ENCODE data around the gene TRPV2.
"Not testable (repeated sequence)": the region's sequence is repeated elsewhere in the genome, so short reads cannot be mapped to it uniquely, and the experiment has no call there.

The TRPV2 gene

GRCh38 chr17:16415031-16415924, at the start of gene TRPV2:
Gene TRPV2 (plus strand): TSS chr17:16415571. CDS start chr17:16417669, 2,098 bp downstream.
- DNase-seq = no peak

GRCh38 chr17:16371742-16372141, 43.6 kb upstream of the TRPV2 start:
- no peak for DNase-seq

GRCh38 chr17:16374146-16374938, 41.0 kb upstream of the TRPV2 start:
- no peak for DNase-seq

- DNase-seq = no peak
These were observed 37.4 kb upstream of the TRPV2 start for GRCh38 chr17:16377941-16378341.

GRCh38 chr17:16378636-16379282, 36.6 kb upstream of the TRPV2 start:
- no peak for DNase-seq

- no peak for DNase-seq
These were observed 35.7 kb upstream of the TRPV2 start for GRCh38 chr17:16379654-16380053.

GRCh38 chr17:16380640-16381495, 34.5 kb upstream of the TRPV2 start, which contains the start of gene UBB:
Gene UBB (plus strand): TSS chr17:16381091. CDS start chr17:16381908, 817 bp downstream.
- DNase-seq = peak; percentile 89

GRCh38 chr17:16381496-16381820, 33.9 kb upstream of the TRPV2 start:
- DNase-seq = no peak

- no peak for DNase-seq
These were observed 32.2 kb upstream of the TRPV2 start for GRCh38 chr17:16383216-16383615.

- no peak for DNase-seq
These were observed 31.5 kb upstream of the TRPV2 start for GRCh38 chr17:16383772-16384287.

GRCh38 chr17:16384557-16384956, 30.8 kb upstream of the TRPV2 start:
- DNase-seq = no peak

GRCh38 chr17:16386126-16386507, 29.3 kb upstream of the TRPV2 start:
- not testable (repeated sequence) for DNase-seq

GRCh38 chr17:16391451-16391850, 23.9 kb upstream of the TRPV2 start:
- DNase-seq = no peak

GRCh38 chr17:16392491-16392890, 22.9 kb upstream of the TRPV2 start:
- DNase-seq = not testable (repeated sequence)

- DNase-seq = not testable (repeated sequence)
These were observed 19.5 kb upstream of the TRPV2 start for GRCh38 chr17:16395887-16396286.

- not testable (repeated sequence) for DNase-seq
These were observed 18.7 kb upstream of the TRPV2 start for GRCh38 chr17:16396693-16397092.

- DNase-seq = peak; percentile 44
These were observed 16.8 kb upstream of the TRPV2 start for GRCh38 chr17:16398270-16399267.

- not testable (repeated sequence) for DNase-seq
These were observed 11.5 kb upstream of the TRPV2 start for GRCh38 chr17:16403847-16404246.

- no peak for DNase-seq
These were observed 8.4 kb upstream of the TRPV2 start for GRCh38 chr17:16406742-16407674.
